ENCODE results near the gene PTPRN2. TPM values are rescaled to one million over a fixed set of nuclear protein-coding genes. Genes with fewer than 3 reads are reported as not detected.

Gene PTPRN2
- total and polyA plus RNA-seq, 2 of the 13 experiments (the other 11 are each of a cell fraction or from before 2014, with no cell fraction given), result 2.5 to 24.2 TPM

DNA sequence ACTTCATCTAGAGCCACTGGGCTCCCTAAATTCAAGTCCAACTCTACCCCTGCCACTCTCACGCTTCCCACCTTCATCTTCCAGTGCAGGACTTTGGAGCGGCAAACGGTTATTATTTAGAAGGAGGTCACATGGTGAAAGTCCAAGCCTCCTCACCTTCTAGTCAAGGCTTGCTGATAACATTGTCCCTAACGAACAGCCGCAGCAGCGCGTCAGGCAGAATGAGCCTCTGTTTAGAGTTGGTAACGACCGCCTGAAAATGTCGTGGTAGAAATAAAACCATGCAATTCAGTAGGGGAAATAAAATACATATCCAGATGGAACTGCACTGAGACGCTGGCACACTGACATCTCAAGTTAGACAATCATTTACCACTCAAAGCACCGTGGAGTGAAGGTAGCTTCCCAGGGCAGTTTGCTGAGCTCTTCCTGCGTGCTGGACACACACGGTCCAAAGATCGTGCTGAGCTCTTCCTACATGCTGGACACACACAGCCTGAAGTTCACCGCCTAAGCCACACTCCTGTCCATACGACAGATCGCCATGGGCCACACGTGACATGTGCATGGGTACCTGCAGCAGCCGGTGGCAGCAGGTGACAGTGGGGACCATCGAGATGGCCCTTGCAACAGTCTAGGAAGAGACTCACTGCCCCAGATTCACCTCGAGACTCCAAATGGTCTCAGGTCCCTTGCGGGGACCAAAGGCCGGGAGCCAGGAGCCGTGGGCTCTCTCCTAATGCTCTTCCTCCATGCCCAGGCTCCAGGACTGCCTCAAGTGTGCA, 323.5 kb downstream of the PTPRN2 start (continued):
- peak; percentile 30; the same call in 1 of the 2 replicates for TF ChIP-seq TFAP4 (IDR thresholded peaks at IDR 0.05; ENCODE audit: borderline replicate concordance, low read depth)
- no peak; the same call in 1 of the 2 replicates for TF ChIP-seq SOX5 (CRISPR knock-in tag; IDR thresholded peaks at IDR 0.05; ENCODE audit: borderline replicate concordance)
- TF ChIP-seq, protein P1, sequence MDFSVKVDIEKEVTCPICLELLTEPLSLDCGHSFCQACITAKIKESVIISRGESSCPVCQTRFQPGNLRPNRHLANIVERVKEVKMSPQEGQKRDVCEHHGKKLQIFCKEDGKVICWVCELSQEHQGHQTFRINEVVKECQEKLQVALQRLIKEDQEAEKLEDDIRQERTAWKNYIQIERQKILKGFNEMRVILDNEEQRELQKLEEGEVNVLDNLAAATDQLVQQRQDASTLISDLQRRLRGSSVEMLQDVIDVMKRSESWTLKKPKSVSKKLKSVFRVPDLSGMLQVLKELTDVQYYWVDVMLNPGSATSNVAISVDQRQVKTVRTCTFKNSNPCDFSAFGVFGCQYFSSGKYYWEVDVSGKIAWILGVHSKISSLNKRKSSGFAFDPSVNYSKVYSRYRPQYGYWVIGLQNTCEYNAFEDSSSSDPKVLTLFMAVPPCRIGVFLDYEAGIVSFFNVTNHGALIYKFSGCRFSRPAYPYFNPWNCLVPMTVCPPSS (IDR thresholded peaks at IDR 0.05), result no peak

- H3K27me3 ChIP-seq (ENCODE audit: control insufficient read depth in 1 of 2, insufficient read depth in 2 of 2, low read length in 2 of 2), result no peaks in the 10 kb centered on the region
- H3K36me3 ChIP-seq (replicated peaks in 1 of 2; ENCODE audit: control insufficient read depth in 1 of 2, insufficient read depth in 2 of 2, low read length in 2 of 2), result no peaks in the 10 kb centered on the region
- H3K27ac ChIP-seq (ENCODE audit: extremely low read length, insufficient read depth, low read length), result peak overlapping the region; percentile 91
- DNase-seq (ENCODE audit: low spot score) (peak; percentile 63), FAIRE-seq (peak; percentile 76), ATAC-seq (peak; percentile 70)
- H2AFZ ChIP-seq (ENCODE audit: low read length), result no peak overlapping the region
- peak overlapping the region; percentile 94 for H3K4me2 ChIP-seq (ENCODE audit: low read depth, low read length)
- 29% methylated on average over 11 of the region's 19 CpGs for WGBS (ENCODE audit: low lambda C conversion rate)
- peaks cover 39% of the 10 kb centered on the region for H3K4me1 ChIP-seq (ENCODE audit: insufficient read depth, low read length)
- ChIA-PET POLR2A (interaction anchor here (0.9 to 1.8 kb wide), 3 partner anchors 9 to 103 kb away, joined by 4 to 12 read pairs (median 5); no protein-coding TSS in a partner anchor), CTCF (ENCODE audit: low intra/inter-chr PET ratio, low total read pairs) (no interaction called here)
- H3K9ac ChIP-seq (ENCODE audit: insufficient read depth, low read depth, low read length), result peak overlapping the region; percentile 61
- no TSS peak for BruUV-seq (replicated peaks)
- intact Hi-C loops (cut with micrococcal nuclease; ENCODE audit: unreplicated experiment) (loop anchor here (1.0 kb wide), 1 partner anchor 28 kb away; no protein-coding TSS in a partner anchor), in situ Hi-C loops (cut with HindIII; ENCODE audit: extremely low pct_ligation_motif_present, low pct_unique_long_range_greater_than_20kb) (no loop called here)
- no peaks in the 10 kb centered on the region for H3K79me2 ChIP-seq (ENCODE audit: insufficient read depth, low read length)
- H4K20me1 ChIP-seq (ENCODE audit: insufficient read depth, low read length), result peaks cover 6% of the 10 kb centered on the region; the same call in 1 of the 2 replicates
- no peaks in the 10 kb centered on the region for H3K9me3 ChIP-seq (ENCODE audit: low read length)
- H3K4me3 ChIP-seq (replicated peaks in 1 of 3; ENCODE audit: insufficient read depth in 1 of 3, low read depth in 2 of 3, low read length in 3 of 3), result peak overlapping the region; percentile 44 to 70 (median 68); a peak in 5 of 6 replicates
- TF ChIP-seq GTF3A (CRISPR knock-in tag; conservative IDR thresholded peaks at IDR 0.05) (0 out of 2 replicates have a peak, but pooled peaks have one; percentile 59), HOXA3 (CRISPR knock-in tag; IDR thresholded peaks at IDR 0.05) (0 out of 2 replicates have a peak, but pooled peaks have one; percentile 23), RFX1 (IDR thresholded peaks at IDR 0.05) (no peak), ZFP36 (IDR thresholded peaks at IDR 0.05; ENCODE audit: borderline replicate concordance, low read depth, low read length, partially characterized antibody) (no peak), STAT5B (CRISPR knock-in tag; IDR thresholded peaks at IDR 0.05) (no peak), SP4 (CRISPR knock-in tag; IDR thresholded peaks at IDR 0.05) (no peak), ZNF138 (CRISPR knock-in tag; IDR thresholded peaks at IDR 0.05; ENCODE audit: low read depth) (no peak), EEA1 (CRISPR knock-in tag; IDR thresholded peaks at IDR 0.05; ENCODE audit: borderline replicate concordance) (no peak), MYNN (CRISPR knock-in tag; IDR thresholded peaks at IDR 0.05; ENCODE audit: low read depth) (no peak), SP5 (CRISPR knock-in tag; IDR thresholded peaks at IDR 0.05; ENCODE audit: borderline replicate concordance, low read depth) (no peak), FOXO1 (CRISPR knock-in tag; IDR thresholded peaks at IDR 0.05) (no peak), ZNF781 (CRISPR knock-in tag; IDR thresholded peaks at IDR 0.05; ENCODE audit: borderline replicate concordance, not compliant biosample characterization) (no peak), LBX2 (CRISPR knock-in tag; IDR thresholded peaks at IDR 0.05; ENCODE audit: borderline replicate concordance) (peak; percentile 23; the same call in 1 of the 2 replicates), GATAD2A (CRISPR knock-in tag; IDR thresholded peaks at IDR 0.05) (no peak), HOXA9 (CRISPR knock-in tag; IDR thresholded peaks at IDR 0.05; ENCODE audit: borderline replicate concordance) (no peak), MTA3 (CRISPR knock-in tag; IDR thresholded peaks at IDR 0.05) (no peak), NFYC (CRISPR knock-in tag; IDR thresholded peaks at IDR 0.05) (no peak)
Measured at GRCh38 chr7:158263110-158263963, 324.3 kb downstream of the PTPRN2 start.
